ENCODE results near the gene COA1.

- TF ChIP-seq, protein P1, sequence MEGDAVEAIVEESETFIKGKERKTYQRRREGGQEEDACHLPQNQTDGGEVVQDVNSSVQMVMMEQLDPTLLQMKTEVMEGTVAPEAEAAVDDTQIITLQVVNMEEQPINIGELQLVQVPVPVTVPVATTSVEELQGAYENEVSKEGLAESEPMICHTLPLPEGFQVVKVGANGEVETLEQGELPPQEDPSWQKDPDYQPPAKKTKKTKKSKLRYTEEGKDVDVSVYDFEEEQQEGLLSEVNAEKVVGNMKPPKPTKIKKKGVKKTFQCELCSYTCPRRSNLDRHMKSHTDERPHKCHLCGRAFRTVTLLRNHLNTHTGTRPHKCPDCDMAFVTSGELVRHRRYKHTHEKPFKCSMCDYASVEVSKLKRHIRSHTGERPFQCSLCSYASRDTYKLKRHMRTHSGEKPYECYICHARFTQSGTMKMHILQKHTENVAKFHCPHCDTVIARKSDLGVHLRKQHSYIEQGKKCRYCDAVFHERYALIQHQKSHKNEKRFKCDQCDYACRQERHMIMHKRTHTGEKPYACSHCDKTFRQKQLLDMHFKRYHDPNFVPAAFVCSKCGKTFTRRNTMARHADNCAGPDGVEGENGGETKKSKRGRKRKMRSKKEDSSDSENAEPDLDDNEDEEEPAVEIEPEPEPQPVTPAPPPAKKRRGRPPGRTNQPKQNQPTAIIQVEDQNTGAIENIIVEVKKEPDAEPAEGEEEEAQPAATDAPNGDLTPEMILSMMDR (conservative IDR thresholded peaks at IDR 0.05 in 1 of 2, IDR thresholded peaks at IDR 0.05 in 1 of 2; ENCODE audit: extremely low read depth in 1 of 2, insufficient read depth in 1 of 2, low read depth in 1 of 2, low read length in 2 of 2), result peak; percentile 50 to 60
- TF ChIP-seq EZH2 (IDR thresholded peaks at IDR 0.05; ENCODE audit: borderline replicate concordance, low read length), result no peak
These were observed 29.2 kb downstream of the COA1 start for GRCh38 chr7:43700059-43700501.

Data from mammary epithelial cell (primary cell).